Measurements from ENCODE around the gene ARSI.

DNA sequence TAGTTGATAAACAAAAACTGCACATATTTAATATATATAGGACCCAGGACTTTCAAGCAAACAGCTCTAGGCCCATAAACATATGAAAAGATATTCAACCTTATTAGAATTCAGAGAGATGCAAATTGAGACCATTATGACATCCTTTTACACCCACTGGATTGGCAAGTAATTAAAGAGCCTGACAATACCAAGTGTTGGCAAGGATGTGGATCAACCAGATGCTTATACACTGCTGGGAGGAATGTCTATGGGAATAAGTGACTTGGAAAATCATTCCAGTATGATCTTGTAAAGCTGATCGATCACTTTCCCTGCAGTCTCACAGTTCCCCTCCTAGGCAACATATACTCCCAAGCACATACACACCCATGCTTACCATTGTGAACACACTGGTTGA is 39.3 kb upstream of the ARSI start:
- TF ChIP-seq, protein P1, sequence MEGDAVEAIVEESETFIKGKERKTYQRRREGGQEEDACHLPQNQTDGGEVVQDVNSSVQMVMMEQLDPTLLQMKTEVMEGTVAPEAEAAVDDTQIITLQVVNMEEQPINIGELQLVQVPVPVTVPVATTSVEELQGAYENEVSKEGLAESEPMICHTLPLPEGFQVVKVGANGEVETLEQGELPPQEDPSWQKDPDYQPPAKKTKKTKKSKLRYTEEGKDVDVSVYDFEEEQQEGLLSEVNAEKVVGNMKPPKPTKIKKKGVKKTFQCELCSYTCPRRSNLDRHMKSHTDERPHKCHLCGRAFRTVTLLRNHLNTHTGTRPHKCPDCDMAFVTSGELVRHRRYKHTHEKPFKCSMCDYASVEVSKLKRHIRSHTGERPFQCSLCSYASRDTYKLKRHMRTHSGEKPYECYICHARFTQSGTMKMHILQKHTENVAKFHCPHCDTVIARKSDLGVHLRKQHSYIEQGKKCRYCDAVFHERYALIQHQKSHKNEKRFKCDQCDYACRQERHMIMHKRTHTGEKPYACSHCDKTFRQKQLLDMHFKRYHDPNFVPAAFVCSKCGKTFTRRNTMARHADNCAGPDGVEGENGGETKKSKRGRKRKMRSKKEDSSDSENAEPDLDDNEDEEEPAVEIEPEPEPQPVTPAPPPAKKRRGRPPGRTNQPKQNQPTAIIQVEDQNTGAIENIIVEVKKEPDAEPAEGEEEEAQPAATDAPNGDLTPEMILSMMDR (conservative IDR thresholded peaks at IDR 0.05; ENCODE audit: low read length) = no peak
- TF ChIP-seq EZH2phosphoT487 (IDR thresholded peaks at IDR 0.05; ENCODE audit: borderline replicate concordance, low read depth, low read length) = no peak

Data from OCI-LY7 (cell line).